Measurements from ENCODE around the gene FHIT.

FHIT gene

DNA sequence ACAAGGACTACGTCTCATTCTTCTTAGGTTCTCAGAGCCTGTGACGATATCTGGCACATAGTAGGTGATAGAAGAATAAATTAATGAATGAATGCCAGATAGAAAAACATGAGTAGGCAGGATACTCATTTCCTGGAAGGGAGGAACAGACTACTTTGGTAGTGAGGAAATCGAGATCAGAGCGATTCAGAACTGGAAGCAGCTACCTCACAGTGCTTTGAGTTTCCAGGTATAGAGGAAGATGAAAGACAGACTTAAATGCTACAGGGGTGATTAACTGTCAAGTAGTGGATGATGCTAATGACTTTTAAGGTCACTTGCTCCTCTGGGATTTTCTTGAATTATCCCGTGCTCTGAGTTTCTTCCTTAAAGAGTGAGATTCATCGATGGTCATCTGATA, 1249.9 kb downstream of the FHIT start:
- Mint-ChIP-seq H3K36me3 (ENCODE audit: low read depth) (no peaks in the 10 kb centered on the region), H3K27me3 (ENCODE audit: low read depth) (peaks cover 11% of the 10 kb centered on the region)

GRCh38 chr3:60000311-60001105, 1250.7 kb downstream of the FHIT start:
- Mint-ChIP-seq H3K4me3 (no peak overlapping the region), H3K36me3 (ENCODE audit: low read depth) (no peaks in the 10 kb centered on the region), H3K27me3 (ENCODE audit: low read depth) (peaks cover 6% of the 10 kb centered on the region), H3K9me3 (no peaks in the 10 kb centered on the region), H3K27ac (no peak overlapping the region), H3K4me1 (peaks cover 7% of the 10 kb centered on the region)
- no peak for TF ChIP-seq CTCF (IDR thresholded peaks at IDR 0.05; ENCODE audit: unreplicated experiment in 3 of 3)

More for the DNA sequence above, 1249.9 kb downstream of the FHIT start:
- Mint-ChIP-seq H3K27ac (no peak overlapping the region), H3K4me3 (no peak overlapping the region), H3K9me3 (no peaks in the 10 kb centered on the region), H3K4me1 (peaks cover 7% of the 10 kb centered on the region)
- TF ChIP-seq CTCF (IDR thresholded peaks at IDR 0.05; ENCODE audit: unreplicated experiment in 3 of 3): no peak

DNA sequence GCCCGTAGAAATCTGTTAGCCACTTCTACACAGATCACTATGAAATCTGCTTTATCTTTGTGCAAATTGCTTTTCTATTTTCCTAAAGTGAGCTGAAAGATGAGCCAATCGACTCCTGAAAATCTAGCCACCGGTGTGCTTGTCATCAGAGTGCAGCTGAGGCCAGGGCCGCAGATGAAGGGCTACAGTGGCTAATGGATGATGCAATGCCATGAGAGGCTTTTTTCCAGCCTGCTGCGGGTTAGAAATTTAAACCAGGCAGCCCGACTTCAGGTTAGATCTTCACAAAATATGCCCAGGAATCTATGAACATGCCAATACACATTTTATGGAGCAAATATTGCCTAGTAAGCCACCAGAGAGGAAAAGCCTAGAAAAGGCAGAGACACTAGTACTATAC, 1253.2 kb downstream of the FHIT start:
- Mint-ChIP-seq H3K4me3 (no peak overlapping the region), H3K4me1 (peaks cover 16% of the 10 kb centered on the region), H3K36me3 (ENCODE audit: low read depth) (no peaks in the 10 kb centered on the region), H3K9me3 (no peaks in the 10 kb centered on the region), H3K27me3 (ENCODE audit: low read depth) (no peaks in the 10 kb centered on the region), H3K27ac (no peak overlapping the region)
- no peak for TF ChIP-seq CTCF (IDR thresholded peaks at IDR 0.05; ENCODE audit: unreplicated experiment in 3 of 3)

- no peak for TF ChIP-seq CTCF (IDR thresholded peaks at IDR 0.05; ENCODE audit: unreplicated experiment in 3 of 3)
- no peak overlapping the region for H3K27ac Mint-ChIP-seq
- no peaks in the 10 kb centered on the region for H3K27me3 Mint-ChIP-seq (ENCODE audit: low read depth)
- no peaks in the 10 kb centered on the region for H3K36me3 Mint-ChIP-seq (ENCODE audit: low read depth)
- H3K4me3 Mint-ChIP-seq: no peak overlapping the region
- peaks cover 16% of the 10 kb centered on the region for H3K4me1 Mint-ChIP-seq
- no peaks in the 10 kb centered on the region for H3K9me3 Mint-ChIP-seq
Measured at GRCh38 chr3:59997583-59997982, 1253.7 kb downstream of the FHIT start.

DNA sequence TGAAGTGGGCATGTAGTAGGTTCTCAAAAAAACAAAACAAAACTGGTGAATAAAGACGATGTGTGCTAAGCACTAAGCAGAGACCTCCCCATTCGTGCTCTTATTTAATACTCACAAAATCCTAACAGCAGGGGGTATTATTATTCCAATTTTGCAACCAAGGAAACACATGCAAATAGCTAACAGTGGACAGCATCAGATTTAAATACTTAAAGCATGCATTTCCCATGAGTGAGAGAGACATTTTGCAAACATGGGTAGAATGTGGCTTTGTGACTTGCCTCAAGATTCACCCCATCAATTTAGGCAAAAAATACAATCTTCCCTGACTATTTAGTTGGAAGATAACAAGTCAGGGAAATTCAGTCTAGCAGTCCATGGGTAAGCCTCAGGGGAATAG, 1255.2 kb downstream of the FHIT start:
- H3K4me1 Mint-ChIP-seq: peaks cover 16% of the 10 kb centered on the region
- H3K36me3 Mint-ChIP-seq (ENCODE audit: low read depth): no peaks in the 10 kb centered on the region
- no peaks in the 10 kb centered on the region for H3K9me3 Mint-ChIP-seq
- H3K4me3 Mint-ChIP-seq: no peak overlapping the region
- H3K27ac Mint-ChIP-seq: no peak overlapping the region
- H3K27me3 Mint-ChIP-seq (ENCODE audit: low read depth): no peaks in the 10 kb centered on the region
- no peak for TF ChIP-seq CTCF (IDR thresholded peaks at IDR 0.05; ENCODE audit: unreplicated experiment in 3 of 3)

GRCh38 chr3:59995563-59995962, 1255.7 kb downstream of the FHIT start:
- Mint-ChIP-seq H3K27ac (no peak overlapping the region), H3K27me3 (ENCODE audit: low read depth) (no peaks in the 10 kb centered on the region), H3K4me3 (no peak overlapping the region), H3K4me1 (peaks cover 16% of the 10 kb centered on the region), H3K9me3 (no peaks in the 10 kb centered on the region), H3K36me3 (ENCODE audit: low read depth) (no peaks in the 10 kb centered on the region)
- no peak for TF ChIP-seq CTCF (IDR thresholded peaks at IDR 0.05; ENCODE audit: unreplicated experiment in 3 of 3)

All from nephron (organoid).